ENCODE data around the gene PPP4R1.
A peak's percentile ranks its signal among the peaks of the same experiment; 100 is the strongest.

Gene PPP4R1

DNA sequence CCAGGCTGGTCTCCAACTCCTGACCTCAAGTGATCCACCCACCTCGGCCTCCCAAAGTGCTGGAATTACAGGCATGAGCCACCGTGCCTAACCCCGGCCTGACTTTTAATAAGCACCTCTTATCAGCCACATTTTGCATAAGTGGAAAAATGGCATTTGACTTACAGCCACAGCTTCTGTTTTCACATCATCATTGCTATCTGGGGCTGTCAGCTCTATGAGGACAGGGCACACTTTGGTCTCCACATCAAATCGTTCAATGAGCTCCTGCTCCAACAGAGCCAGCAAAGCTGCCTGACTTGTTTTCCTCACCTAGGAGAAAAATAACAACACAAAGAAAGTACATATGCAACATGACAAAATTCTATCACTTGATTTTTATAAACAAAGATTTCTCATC, 26.4 kb downstream of the PPP4R1 start:
- no peak for DNase-seq (ENCODE audit: low read depth)

DNA sequence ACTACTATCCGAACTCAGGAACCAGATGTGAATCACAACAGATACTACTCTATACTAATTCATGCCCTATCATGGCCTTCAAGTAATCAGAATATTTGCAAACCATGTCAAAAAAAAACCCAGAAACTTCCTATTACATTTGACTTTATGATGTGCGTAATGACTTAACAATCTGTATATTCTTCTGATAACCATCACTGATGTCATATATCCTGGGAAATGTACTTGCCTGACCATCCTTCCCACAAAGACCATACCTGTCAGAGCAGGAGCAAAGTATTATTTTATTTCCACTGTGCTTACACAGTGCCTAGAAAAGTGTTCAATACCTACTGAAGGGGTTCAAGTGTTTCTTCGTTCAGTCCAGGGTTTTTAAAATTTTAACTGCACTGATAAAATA, 27.5 kb downstream of the PPP4R1 start:
- no peak for DNase-seq (ENCODE audit: low read depth)

DNA sequence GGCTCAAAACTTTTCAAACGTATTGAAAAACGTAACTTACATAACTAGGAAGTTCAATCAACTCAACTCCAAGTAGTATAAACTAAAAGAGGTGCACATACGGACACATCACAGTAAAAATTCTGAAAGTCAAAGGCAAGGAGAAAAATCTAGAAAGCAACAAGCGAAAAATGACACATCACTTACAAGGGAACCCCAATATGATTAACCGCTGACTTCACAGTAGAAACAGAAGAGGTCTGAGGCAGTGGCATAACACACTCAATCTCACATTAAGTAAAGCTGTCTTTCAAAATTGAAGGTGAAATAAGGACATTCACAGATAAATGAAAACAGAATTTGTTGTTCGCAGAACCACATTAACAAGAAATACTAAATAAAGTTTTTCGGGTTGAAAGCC, 32.7 kb downstream of the PPP4R1 start:
- DNase-seq (ENCODE audit: low read depth): no peak

DNA sequence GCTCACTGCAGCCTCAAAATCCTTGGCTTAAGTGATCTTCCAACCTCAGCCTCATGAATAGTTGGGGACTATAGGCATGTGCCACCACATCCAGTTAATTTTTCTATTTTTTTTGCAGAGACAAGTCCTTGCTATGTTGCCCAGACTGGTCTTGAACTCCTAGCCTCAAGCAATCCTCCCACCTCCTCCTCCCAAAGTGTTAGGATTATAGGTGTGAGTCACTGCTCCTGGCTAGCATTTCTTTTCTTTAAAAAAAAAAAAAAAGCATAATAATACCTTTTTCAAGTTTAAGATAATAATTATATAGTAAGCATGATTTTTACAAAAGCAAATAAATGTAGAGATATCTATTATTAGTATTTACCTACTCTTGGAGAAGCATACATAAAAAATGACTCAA, 36.1 kb downstream of the PPP4R1 start:
- peak; percentile 30 for DNase-seq (ENCODE audit: low read depth)

DNA sequence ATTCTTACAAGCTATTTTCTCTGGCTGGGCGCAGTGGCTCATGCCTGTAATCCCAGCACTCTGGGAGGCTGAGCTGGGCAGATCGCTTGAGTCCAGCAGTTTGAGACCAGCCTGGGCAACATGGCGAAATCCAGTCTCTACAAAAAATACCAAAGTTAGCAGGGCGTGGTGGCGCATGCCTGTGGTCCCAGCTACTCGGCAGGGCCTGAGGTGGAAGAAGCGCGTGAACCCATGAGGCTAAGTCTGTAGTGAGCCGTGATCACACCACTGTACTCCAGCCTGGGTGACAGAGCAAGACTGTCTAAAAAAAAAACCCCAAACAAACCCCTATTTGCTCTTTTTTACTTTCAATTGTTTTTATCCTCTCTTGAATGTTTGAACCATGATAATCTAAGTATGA, 37.0 kb downstream of the PPP4R1 start:
- peak; percentile 18 for DNase-seq (ENCODE audit: low read depth)

DNA sequence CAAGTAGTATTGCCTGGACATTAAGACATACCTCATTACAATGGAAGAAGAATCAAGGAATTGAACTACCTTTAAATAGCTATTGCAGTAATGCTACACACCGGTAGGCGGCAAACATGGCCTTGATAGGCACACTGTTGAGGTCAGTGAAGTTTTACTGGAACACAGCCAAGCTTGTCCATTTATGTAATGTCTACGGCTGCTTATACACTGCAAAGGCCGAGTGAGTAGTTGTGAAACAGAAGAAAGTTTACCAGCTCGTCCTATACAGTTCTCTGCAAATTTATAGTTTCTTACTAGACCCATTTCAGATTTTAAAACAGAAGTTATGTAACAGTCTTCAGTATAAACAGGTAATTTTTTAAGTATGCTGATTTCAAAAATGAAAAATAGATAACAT, 38.8 kb downstream of the PPP4R1 start:
- DNase-seq (ENCODE audit: low read depth): peak; percentile 89

DNA sequence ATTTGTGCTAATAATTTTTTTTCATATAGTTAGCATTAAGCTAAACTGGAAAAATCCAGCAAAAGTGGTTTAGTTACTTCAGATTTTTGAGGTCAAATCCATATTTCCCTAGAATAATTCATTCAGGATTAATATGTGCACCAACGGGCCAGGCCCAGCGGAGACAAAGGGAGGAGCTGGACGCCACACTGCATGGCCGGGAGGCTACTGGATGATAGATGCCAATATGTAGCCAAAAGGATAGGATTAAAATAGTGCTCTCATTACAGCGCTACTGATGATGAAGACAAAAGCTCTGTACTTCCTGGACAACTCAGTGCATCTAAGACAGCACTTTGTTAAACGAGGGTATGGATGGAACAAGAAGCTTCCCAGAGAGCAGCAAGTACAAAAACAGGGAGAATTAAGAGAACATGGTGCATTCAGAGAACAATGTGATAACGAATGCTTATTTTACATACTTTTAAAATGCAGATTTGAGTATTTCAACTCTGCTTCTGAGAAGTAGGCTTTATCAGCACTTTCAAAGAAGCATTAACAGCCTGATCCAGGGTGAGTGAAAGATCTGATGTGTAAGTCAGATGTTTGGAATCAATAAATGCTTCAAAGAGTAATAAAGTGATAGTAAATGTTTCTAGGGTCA, 39.8 kb downstream of the PPP4R1 start:
- DNase-seq (ENCODE audit: low read depth): no peak

DNA sequence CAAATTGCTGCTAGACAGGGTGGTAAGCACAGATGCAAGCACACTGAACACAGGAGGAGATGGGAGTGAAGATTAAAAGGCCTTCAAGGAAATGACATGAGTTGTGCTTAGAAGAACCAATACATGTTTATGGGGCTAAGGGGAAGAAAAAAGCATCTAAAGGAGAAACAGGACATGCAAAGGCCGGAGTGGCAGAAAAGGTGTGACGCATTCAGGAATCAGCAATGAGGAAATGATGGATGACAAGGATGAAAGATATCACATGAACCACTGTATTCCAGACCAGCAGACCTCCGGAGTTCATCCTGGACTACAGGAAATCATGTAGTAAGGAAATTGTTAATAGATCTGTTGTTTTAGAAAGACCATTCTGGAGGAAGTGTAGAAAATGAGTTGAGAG, 42.8 kb downstream of the PPP4R1 start:
- DNase-seq (ENCODE audit: low read depth): no peak

DNA sequence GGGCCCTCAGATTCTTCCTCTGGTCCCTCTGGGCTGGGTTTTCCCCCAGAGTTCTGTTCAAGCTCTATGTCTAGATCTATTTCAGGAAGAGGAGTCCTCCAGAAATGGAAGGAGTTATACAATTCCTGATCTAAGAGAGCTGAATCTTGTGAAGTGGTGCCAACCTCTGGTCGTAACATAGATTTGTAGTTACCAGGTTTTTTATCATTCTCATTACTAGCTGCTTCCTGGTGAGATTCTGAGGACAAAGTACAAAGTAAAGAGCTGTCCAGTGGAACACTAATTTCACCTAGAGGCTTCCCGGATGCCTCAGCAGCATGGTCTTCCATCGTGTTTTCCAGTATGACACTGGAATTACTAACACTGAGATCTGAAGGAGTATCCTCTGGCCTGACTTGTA, 44.1 kb downstream of the PPP4R1 start:
- DNase-seq (ENCODE audit: low read depth): no peak

DNA sequence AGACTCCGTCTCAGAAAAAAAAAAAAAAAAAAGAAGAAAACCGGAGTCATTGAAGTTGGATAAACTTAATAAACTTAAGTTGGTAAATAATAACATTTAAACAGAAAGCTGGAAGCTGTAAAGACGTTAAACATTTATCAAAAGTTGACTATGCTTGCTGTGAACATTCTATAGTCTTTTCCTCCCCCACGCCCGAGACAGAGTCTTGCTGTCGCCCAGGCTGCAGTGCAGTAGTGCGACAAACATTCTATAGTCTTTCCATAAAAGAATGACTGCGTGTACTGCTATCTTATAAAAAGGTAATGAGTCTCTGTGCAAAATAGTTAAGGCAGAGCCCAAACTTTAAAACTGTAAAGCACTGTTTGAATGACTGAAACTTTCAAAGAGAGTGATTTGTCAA, 45.2 kb downstream of the PPP4R1 start:
- DNase-seq (ENCODE audit: low read depth): no peak

DNA sequence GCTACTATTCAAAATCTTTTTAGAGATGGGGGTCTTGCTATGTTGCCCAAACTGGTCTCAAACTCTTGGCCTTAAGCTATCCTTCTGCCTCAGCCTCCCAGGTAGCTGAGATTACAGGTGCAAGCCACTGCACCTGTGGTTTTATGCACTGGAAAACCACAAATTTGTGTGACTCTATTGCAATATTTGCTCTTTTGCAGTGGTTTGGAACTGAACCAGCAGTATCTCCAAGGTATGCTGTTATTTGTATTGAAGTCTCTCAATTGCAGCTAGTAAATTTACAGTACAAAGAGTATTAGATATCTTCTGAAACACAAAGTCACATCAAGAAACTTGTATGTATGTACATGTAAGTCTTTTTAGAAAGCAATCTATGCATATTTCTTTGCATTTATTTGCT, 46.2 kb downstream of the PPP4R1 start:
- no peak for DNase-seq (ENCODE audit: low read depth)

DNA sequence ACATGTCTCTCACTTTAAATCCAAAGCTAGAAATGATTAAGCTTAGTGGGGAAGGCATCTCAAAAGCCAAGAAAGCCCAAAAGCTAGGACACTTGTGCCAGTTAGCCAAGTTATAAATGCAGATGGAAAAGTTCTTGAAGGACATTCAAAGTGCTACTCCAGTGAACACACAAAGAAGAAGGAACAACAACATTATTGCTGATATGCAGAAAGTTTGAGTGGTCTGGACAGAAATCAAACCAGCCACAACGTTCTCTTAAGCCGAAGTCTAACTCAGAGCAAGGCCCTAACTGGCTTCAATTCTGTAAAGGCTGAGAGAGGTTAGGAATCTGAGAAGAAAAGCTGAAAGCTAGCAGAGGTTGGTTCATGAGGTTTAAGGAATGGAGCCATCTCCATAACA, 49.0 kb downstream of the PPP4R1 start:
- DNase-seq (ENCODE audit: low read depth): no peak

DNA sequence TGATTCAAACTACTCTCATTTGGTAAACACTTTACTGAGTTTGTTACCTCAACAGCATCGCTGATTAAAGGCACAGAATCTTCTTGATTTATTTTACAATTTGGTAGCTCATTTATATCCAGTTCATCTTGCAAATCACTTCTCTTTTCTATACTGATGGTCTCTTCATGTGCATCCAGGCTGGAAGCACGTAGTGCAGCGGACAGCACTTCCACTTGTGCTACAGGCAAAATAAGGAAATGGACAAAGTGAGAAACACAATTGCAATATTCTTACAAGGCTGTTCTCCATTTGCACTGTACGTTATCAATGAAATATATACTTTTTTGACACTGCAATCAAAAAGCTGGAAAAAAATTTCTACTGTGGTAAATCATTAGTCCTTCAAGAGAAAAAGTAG, 51.0 kb downstream of the PPP4R1 start:
- DNase-seq (ENCODE audit: low read depth): no peak

DNA sequence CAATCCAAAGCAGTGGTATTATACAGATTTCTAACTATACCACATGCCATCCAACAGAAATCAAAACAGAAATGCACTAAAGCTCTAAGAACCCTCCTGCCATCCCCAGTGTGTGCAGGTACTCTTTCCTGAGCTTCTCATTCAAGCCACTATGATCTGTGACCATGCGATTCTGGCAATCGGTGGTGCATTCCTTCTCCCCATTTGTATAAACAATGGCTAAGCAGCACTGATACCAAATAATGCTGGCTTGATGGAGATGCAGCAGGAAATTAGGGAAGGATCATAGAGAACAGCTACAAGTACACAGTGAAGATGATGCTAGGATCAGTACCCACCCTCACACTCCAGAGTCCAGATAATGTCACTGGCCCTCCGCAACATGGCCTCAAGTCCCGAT, 51.8 kb downstream of the PPP4R1 start:
- no peak for DNase-seq (ENCODE audit: low read depth)

DNA sequence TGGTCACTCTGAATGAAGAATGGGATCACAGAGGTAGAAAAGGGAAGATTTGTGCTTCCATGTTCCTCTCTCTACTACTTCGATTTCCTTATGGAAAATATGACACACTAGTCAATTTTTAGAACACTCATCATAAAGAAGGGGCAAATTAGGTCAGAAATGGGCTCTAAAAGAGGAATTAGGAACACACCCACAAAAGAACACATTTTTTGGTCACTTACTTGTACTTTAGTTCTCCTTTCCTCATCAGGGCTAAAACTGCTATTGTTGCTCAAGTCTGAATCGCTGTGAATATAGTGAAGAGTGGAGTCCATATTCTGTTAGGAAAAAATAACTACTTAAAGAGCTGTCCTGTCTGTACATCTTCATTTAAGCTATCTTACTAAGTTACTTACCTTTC, 52.6 kb downstream of the PPP4R1 start:
- DNase-seq (ENCODE audit: low read depth): no peak

DNA sequence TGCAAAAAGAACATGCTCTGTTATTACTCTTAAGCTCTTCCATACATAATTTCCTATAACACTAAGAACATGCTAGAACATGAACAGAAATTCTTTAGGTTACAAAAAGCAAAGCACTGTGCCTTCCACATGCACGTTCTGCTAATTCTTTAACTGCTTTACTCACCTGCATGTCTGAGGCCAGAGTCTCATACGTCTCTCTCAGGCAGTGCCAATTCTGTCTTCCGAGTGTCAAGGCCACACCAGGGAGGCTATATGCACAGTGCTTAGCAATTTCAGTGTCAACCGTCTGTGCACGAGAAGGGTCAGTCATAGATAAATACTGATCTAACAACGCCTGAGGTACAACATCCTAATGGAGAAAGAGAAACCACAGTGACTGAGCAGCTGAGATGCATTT, 55.1 kb downstream of the PPP4R1 start:
- no peak for DNase-seq (ENCODE audit: low read depth)

DNA sequence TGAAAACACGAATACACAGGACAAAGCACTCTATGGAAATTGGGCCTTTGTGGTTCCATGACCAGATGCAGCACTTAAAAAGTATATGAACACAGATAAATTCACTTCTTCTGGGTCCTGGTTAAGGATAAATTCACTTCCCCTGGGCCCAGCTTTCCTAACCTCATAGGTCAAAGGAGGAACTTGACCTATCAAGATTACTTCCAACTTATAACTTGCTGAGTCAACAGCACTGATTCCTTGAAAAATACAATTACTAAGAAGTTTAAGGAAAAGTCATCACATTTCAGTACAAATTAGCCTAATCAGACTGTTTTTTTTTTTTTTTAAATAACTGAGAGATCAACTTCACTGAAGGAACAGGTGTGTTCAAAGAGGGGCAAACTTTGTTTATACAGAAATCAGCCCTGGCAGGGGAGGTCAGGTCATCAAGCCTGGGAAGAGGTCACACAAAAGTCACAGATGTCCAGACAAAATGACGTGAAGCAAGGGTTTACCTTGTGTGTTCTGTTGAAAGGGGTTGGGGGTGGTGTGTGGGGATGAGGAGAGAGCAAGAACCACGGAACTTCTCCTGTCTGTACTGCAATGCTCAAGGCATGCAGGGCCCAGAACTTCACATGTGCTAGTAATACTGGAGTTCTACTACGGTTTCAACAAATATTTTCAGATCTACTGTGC, 55.8 kb downstream of the PPP4R1 start:
- DNase-seq (ENCODE audit: low read depth): no peak

DNA sequence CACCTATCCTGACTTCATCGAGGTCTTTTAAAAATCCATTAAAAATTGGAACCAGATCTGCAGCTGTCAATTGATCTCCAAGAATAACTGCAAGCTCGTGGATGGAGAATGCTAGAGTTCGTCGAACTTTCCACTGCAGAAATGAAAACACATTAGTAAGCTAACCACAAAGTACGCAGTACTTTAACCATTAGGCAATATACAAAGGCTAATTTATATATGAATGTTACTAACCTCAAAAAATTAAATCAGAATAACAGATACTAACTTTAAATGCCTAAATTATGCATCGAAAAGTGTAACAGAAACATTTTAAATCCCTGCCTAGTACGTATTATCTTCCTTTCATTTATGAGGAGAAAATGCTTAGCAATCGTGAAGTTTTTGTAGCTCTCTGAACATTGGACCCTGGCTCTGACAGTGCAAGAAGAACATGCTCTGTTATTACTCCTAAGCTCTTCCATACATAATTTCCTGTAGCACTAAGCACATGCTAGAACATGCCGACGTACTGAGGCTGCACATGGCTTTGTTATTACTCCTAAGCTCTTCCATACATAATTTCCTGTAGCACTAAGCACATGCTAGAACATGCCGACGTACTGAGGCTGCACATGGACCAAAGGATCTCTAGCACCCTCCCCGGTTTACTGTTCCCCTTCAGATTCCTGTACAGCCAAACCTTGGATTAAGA, 57.0 kb downstream of the PPP4R1 start:
- DNase-seq (ENCODE audit: low read depth): no peak

DNA sequence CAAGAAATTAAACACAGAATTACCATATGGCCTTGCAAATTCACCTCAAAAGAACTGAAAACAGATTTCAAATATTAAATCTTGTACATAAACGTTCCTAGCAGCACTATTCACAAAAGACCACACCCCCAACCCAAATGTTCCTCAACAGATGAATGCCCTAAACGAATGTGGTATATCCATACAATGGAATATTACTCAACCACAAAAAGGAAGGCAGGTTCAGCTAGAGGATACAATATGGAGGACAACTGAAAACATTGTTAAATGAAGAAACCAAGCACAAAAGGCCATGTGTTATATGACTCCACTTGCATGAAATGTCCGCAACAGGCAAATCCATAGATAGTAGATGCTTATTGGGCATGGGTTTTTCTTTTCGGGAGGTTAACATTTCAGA, 61.7 kb downstream of the PPP4R1 start:
- no peak for DNase-seq (ENCODE audit: low read depth)

DNA sequence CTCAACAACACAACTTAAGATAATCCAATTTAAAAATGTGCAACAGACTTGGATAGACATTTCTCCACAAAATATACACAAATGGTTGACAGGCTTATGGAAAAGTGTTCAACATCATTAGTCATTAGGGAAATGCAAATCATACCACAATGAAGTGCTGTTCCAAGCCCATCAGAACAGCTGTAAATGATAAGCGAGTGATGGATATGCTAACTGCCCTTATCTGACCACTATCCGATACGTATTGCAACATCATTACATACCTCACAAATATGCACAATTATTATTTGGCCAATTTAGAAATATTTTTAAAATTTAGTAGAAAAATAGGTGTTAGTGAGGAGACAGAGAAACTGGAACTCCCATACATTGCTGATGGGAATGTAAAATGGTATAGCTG, 62.2 kb downstream of the PPP4R1 start:
- no peak for DNase-seq (ENCODE audit: low read depth)

DNA sequence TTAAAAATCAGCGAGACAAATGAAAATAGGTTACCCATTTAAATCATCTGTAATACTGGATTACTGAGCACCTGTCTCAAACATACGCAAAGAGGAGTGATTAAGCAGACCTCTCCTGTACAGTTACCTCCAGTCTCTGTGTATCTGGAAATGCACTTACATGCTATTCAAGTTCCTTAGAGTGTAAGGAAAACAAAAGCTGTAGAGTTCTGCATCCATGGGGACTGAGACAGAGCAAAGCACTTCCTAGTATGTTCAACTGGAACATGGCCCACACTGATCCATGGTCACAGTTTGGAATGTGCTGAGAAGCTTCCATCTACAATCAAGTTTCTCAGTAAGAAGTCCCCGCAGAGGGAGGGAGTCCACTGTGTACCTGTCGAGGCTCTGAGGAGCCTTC, 63.9 kb downstream of the PPP4R1 start:
- no peak for DNase-seq (ENCODE audit: low read depth)

DNA sequence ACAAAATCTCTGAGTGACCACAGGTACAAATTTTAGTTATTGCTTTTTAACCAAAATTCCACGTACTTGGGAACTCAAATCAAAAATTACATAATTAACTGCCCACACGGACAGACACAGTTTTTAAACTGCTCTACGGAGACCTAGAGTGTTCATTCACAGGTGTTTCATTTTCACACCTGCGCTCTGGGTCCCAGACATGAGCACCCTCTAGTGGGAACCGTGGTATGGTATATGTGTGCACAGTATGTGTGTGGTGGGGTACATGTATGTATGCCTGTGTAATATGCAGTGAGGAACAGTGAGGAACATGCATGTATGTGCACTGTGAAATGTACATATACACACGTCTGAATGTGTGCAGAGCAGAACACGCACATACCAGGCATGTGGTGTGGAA, 65.0 kb downstream of the PPP4R1 start:
- no peak for DNase-seq (ENCODE audit: low read depth)

DNA sequence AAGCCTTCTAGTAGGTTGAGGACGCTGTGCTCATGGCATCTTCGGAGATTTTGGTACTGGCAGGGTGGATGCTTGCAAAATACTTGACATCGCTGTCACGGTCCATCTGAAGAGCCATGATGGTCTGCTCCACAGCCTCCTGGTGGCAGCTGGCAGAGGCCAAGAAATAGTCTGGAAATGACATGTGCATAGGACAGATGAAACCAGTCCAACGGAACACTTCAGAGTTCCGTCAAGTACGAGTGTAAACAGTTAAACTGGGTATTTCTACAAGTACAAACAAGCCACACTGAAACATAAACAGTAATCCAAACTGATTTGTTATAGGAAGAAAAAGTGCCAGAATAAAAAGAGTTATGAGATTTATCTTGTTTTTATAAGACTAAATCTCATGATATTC, 66.6 kb downstream of the PPP4R1 start:
- no peak for DNase-seq (ENCODE audit: low read depth)

DNA sequence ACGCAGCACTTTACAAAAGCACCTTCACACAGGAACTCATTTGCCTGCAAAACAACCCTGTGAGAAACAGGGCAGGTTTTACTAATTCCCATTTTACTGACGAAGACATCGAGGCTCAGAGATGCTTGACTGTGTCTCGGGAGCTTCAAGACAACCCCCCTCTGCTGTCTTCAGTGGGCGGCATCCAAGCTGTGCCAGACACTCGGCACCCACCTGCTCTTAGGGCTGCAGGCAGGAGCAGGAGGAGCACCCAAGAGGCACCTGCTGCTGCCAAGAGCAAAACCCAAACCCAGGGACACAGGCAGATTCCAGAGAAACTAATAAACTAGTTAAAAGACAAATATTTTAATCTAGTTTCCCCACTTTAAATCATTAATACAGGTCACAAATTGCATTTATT, 67.9 kb downstream of the PPP4R1 start:
- no peak for DNase-seq (ENCODE audit: low read depth)

All from EH (cell line).